ENCODE data around the gene F2. TPM values are rescaled to one million over a fixed set of nuclear protein-coding genes. Genes with fewer than 3 reads are reported as not detected.

The F2 gene
- total RNA-seq, 1 donor from 2014 or later, result 0.26 TPM

DNA sequence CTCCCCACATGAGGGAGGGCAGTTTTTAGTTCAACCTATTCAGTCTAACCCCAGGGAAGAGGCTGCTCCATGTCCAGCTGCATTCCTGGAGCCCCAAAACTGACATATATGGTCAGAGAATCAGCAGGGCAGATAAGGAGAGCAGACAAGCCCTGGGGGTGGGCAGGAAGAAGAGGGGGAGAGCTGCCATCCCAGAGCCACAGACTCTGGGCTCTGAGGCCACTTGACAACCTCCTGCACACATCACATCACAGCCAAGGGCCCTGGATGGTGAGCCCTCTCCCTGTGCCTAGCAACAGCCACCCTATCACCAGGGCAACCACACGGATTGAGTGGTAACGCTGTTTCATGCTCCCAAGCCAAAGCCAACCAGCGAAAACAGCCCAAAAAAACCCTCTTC is 21.7 kb upstream of the F2 start:
- TF ChIP-seq, protein P1, sequence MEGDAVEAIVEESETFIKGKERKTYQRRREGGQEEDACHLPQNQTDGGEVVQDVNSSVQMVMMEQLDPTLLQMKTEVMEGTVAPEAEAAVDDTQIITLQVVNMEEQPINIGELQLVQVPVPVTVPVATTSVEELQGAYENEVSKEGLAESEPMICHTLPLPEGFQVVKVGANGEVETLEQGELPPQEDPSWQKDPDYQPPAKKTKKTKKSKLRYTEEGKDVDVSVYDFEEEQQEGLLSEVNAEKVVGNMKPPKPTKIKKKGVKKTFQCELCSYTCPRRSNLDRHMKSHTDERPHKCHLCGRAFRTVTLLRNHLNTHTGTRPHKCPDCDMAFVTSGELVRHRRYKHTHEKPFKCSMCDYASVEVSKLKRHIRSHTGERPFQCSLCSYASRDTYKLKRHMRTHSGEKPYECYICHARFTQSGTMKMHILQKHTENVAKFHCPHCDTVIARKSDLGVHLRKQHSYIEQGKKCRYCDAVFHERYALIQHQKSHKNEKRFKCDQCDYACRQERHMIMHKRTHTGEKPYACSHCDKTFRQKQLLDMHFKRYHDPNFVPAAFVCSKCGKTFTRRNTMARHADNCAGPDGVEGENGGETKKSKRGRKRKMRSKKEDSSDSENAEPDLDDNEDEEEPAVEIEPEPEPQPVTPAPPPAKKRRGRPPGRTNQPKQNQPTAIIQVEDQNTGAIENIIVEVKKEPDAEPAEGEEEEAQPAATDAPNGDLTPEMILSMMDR (IDR thresholded peaks at IDR 0.05; ENCODE audit: insufficient read depth, low read length, severe bottlenecking), result no peak
- H3K36me3 ChIP-seq (ENCODE audit: control insufficient read depth, insufficient read depth, low read length), result peaks cover 25% of the 10 kb centered on the region
- FAIRE-seq, result no peak
- no peak for DNase-seq (ENCODE audit: low read depth)
- no peaks in the 10 kb centered on the region for H3K27me3 ChIP-seq (ENCODE audit: control insufficient read depth, insufficient read depth, low read length)
- no peak overlapping the region for H3K4me3 ChIP-seq (ENCODE audit: low read depth, low read length)

DNA sequence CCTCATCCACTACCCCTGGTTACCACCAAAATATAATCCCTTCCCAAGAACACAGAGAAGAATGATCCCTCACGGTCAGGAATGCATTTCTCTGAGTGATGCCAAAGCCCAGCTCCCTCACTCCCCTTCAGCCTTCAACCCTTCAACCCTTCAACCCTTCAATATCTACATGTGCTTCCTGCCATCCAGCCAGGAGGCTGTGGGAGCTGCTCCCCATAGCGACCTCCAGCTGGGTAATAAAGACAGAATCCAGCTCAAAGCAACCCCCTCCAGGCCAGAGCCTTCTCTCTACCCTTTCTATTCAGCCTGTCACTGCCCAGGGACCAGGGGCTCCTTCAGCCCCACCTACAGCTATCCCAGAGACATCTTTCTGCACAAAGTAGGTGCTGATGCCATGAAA is 21.3 kb upstream of the F2 start:
- no peak for FAIRE-seq
- Histone ChIP-seq H3K4me3 (ENCODE audit: low read depth, low read length) (no peak overlapping the region), H3K27me3 (ENCODE audit: control insufficient read depth, insufficient read depth, low read length) (no peaks in the 10 kb centered on the region), H3K36me3 (ENCODE audit: control insufficient read depth, insufficient read depth, low read length) (peaks cover 26% of the 10 kb centered on the region)
- TF ChIP-seq, protein P1 (IDR thresholded peaks at IDR 0.05; ENCODE audit: insufficient read depth, low read length, severe bottlenecking), result no peak
- DNase-seq (ENCODE audit: low read depth), result no peak

DNA sequence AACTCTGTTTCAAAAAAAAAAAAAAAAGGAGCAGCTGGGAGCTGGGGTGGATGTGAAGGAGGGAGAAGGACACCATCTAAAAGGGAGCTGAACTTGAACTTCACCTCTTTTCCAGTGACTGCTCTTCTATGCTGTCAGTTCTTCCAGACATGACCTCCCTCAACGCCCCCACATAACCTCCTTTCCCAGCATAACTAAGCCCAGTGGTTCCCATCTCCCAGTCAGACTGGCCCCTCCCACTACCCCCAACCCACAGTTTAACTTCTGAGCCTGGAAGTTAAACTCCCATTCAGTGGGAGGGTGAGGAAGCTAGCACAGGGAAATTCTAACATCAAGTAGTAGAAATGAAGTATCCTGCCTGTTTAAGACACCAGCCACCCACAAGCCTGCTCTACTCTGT is 20.4 kb upstream of the F2 start:
- H3K4me3 ChIP-seq (ENCODE audit: low read depth, low read length), result no peak overlapping the region
- no peaks in the 10 kb centered on the region for H3K27me3 ChIP-seq (ENCODE audit: control insufficient read depth, insufficient read depth, low read length)
- DNase-seq (ENCODE audit: low read depth) (no peak), FAIRE-seq (no peak)
- H3K36me3 ChIP-seq (ENCODE audit: control insufficient read depth, insufficient read depth, low read length), result peaks cover 29% of the 10 kb centered on the region
- TF ChIP-seq, protein P1 (IDR thresholded peaks at IDR 0.05; ENCODE audit: insufficient read depth, low read length, severe bottlenecking), result no peak

DNA sequence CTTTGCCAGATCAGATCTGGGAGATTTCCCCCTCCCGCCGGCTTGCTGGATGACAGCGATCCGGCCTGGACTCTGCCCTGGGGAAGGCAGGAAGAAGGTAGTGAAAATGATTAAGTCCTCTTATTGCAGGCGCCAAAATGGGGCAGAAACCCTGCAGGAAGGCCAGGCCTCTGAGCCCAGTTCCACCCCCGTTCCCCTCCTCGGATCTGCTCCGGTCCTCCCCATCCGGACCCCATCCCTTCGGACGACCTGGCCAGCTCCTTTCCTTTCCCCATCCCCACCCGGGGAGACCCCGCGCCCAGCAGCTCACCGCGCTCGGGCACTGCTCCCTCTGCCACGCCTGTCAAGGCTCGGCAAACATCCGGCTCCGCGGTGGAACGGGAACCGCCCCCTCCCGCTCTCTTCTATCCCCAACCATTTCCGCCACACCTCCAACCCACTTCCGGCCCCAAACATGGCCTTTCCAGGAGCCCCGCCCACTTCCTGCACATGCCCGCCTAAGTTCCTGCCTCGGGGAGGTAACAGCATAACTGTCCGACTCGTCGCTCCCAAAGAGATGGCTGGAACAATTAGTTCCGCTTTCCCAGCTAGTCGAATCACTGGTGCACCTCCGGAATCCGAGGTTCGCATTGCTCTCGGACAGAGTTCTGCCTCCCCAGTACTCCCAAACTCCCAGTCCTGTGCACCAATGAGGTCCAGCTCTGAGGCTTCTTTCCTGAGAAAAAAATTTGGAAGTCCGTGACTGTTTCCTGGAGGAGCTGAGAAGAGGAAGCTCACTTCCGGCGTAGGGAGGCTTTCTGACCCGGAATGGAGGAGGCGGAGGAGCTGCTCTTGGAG is 18.6 kb upstream of the F2 start, which contains the start of the genes ARHGAP1 and ZNF408:
ARHGAP1 (minus strand) TSS at position 379 of the 837 bp plus-strand sequence. CDS start 4,512 bp downstream, outside the sequence.
ZNF408 (plus strand) TSS at position 791 of the 837 bp plus-strand sequence; CDS start at position 808, 17 bp downstream.
- Histone ChIP-seq H3K27me3 (ENCODE audit: control insufficient read depth, insufficient read depth, low read length) (no peaks in the 10 kb centered on the region), H3K36me3 (ENCODE audit: control insufficient read depth, insufficient read depth, low read length) (peaks cover 31% of the 10 kb centered on the region), H3K4me3 (ENCODE audit: low read depth, low read length) (peak within 1 kb of the TSS; percentile 65)
- no peak for FAIRE-seq
- peak; percentile 96 for DNase-seq (ENCODE audit: low read depth)
- TF ChIP-seq, protein P1 (IDR thresholded peaks at IDR 0.05; ENCODE audit: insufficient read depth, low read length, severe bottlenecking), result no peak

DNA sequence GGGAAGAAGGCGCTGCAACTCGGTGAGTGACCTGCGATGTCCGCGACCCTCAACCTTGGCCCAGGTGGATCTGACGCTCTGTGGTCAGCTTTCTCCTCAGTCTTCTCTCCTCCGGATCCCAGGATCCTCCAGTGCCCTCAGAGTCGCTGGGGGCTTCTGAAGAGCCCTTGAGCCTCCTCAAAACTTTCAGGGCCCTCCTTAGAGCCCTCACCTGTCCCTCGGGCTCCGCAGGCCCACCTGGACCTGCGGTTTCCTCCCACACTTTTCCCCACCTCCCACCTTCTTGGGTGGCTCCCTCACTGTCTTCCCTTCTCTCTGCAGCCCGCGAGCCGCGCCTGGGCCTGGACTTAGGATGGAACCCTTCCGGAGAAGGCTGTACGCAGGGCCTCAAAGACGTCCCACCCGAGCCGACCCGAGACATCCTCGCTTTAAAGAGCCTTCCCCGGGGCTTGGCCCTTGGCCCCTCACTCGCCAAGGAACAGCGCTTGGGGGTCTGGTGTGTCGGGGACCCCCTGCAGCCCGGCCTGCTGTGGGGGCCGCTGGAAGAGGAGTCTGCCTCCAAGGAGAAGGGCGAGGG is 17.8 kb upstream of the F2 start:
- TF ChIP-seq, protein P1 (IDR thresholded peaks at IDR 0.05; ENCODE audit: insufficient read depth, low read length, severe bottlenecking), result no peak
- DNase-seq (ENCODE audit: low read depth), result no peak
- no peak for FAIRE-seq
- Histone ChIP-seq H3K4me3 (ENCODE audit: low read depth, low read length) (peak overlapping the region; percentile 65), H3K27me3 (ENCODE audit: control insufficient read depth, insufficient read depth, low read length) (no peaks in the 10 kb centered on the region), H3K36me3 (ENCODE audit: control insufficient read depth, insufficient read depth, low read length) (peaks cover 29% of the 10 kb centered on the region)
